Stimulated activated CD8-positive, alpha-beta memory T cell treated with anti-CD3 and anti-CD28 coated beads, Interleukin-7, amount 100 ng/mL, for 1 hour (primary cell): ENCODE data around the gene CPXM2.

Source experiments
- DNase-seq, 2 donors: peaks; one replicate each; pipeline ENCODE4 v3.0.0-alpha.2; 2020; ENCODE audit warnings: low read depth in 2 of 2

The CPXM2 gene

GRCh38 chr10:123797813-123798212 is 93.8 kb downstream of the CPXM2 start:
- no peak for DNase-seq

GRCh38 chr10:123796736-123797135 is 94.9 kb downstream of the CPXM2 start:
- no peak for DNase-seq

GRCh38 chr10:123795846-123796590 is 95.6 kb downstream of the CPXM2 start:
- DNase-seq = no peak

GRCh38 chr10:123795196-123795780 is 96.3 kb downstream of the CPXM2 start:
- DNase-seq = no peak

GRCh38 chr10:123792248-123792978 is 99.2 kb downstream of the CPXM2 start:
- DNase-seq = no peak

- DNase-seq = no peak
Measured at GRCh38 chr10:123790132-123790885, 101.3 kb downstream of the CPXM2 start.

- no peak for DNase-seq
Measured at GRCh38 chr10:123788981-123789380, 102.6 kb downstream of the CPXM2 start.

- DNase-seq = no peak
Measured at GRCh38 chr10:123787566-123787965, 104.0 kb downstream of the CPXM2 start.

- no peak for DNase-seq
Measured at GRCh38 chr10:123786896-123787295, 104.7 kb downstream of the CPXM2 start.

- DNase-seq = no peak
Measured at GRCh38 chr10:123786306-123786705, 105.3 kb downstream of the CPXM2 start.

GRCh38 chr10:123784646-123785045 is 107.0 kb downstream of the CPXM2 start:
- DNase-seq = no peak

- no peak for DNase-seq
Measured at GRCh38 chr10:123784216-123784615, 107.4 kb downstream of the CPXM2 start.

GRCh38 chr10:123783296-123783695 is 108.3 kb downstream of the CPXM2 start:
- no peak for DNase-seq

- no peak for DNase-seq
Measured at GRCh38 chr10:123782549-123782948, 109.1 kb downstream of the CPXM2 start.

- DNase-seq = no peak
Measured at GRCh38 chr10:123781956-123782500, 109.6 kb downstream of the CPXM2 start.

GRCh38 chr10:123781324-123781900 is 110.2 kb downstream of the CPXM2 start:
- DNase-seq = no peak

GRCh38 chr10:123778719-123779517 is 112.7 kb downstream of the CPXM2 start:
- no peak for DNase-seq

- DNase-seq = no peak
Measured at GRCh38 chr10:123777881-123778280, 113.7 kb downstream of the CPXM2 start.

GRCh38 chr10:123774132-123774742 is 117.4 kb downstream of the CPXM2 start:
- no peak for DNase-seq
